Keratinocyte (primary cell): ENCODE results near the gene UNC13C.

ENCODE experiments used
- CTCF ChIP-seq, 3 experiments: IDR thresholded peaks in 1 of 3; conservative IDR thresholded peaks in 1 of 3; optimal IDR thresholded peaks in 1 of 3; 2 replicates in 2 of 3; 3 replicates in 1 of 3; pipeline versions ENCODE3 to v1.5.1; 2011; ENCODE audit warnings: low read length in 3 of 3, mild to moderate bottlenecking in 3 of 3, moderate library complexity in 2 of 3, control low read depth in 1 of 3, inconsistent platforms in 1 of 3; ENCODE audit not compliant: insufficient read depth in 2 of 3; ENCODE audit errors: extremely low read depth in 1 of 3
- EZH2 ChIP-seq: IDR thresholded peaks from one replicate; pipeline ENCODE4 v1.6.1; 2012; ENCODE audit warnings: inconsistent platforms, mild to moderate bottlenecking, low read length, moderate library complexity

DNA sequence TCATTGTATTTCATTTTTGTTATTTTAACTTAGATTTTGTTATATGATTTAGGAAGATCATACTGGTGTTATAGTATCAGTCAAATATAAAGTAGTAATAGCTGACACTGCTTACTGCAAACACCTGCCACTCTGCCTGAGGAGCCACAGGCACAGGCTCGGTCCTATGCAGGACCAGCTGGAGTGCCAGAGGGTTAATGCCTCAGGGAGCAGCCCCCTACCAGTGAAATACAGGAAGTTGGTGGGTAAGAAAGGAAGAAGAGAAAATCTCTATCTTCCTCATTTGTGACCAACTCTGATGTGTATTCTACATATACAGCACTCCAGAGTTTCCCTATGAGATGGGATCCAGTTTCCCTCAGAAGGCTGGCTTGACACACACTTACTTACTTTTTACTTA is 593.3 kb downstream of the UNC13C start:
- TF ChIP-seq CTCF (optimal IDR thresholded peaks at IDR 0.05 in 1 of 3, IDR thresholded peaks at IDR 0.05 in 1 of 3, conservative IDR thresholded peaks at IDR 0.05 in 1 of 3; ENCODE audit: extremely low read depth in 1 of 3, insufficient read depth in 2 of 3, low read length in 3 of 3) (no peak), EZH2 (no peak)
